ENCODE results near the gene MYL6.
"Not testable (repeated sequence)": the region's sequence is repeated elsewhere in the genome, so short reads cannot be mapped to it uniquely, and the experiment has no call there.

Gene MYL6

GRCh38 chr12:56193025-56193578 is 34.9 kb downstream of the MYL6 start:
- DNase-seq: no peak

- not testable (repeated sequence) for DNase-seq
These were observed 38.8 kb downstream of the MYL6 start for GRCh38 chr12:56196818-56197550.

- no peak for DNase-seq
These were observed 39.9 kb downstream of the MYL6 start for GRCh38 chr12:56197921-56198635.

- no peak for DNase-seq
These were observed 40.7 kb downstream of the MYL6 start for GRCh38 chr12:56198836-56199235.

- DNase-seq: no peak
These were observed 44.2 kb downstream of the MYL6 start for GRCh38 chr12:56202366-56202765.

GRCh38 chr12:56202838-56203237 is 44.7 kb downstream of the MYL6 start:
- no peak for DNase-seq

GRCh38 chr12:56204275-56204674 is 46.1 kb downstream of the MYL6 start:
- DNase-seq: no peak

- DNase-seq: no peak
These were observed 47.3 kb downstream of the MYL6 start for GRCh38 chr12:56205445-56205844.

GRCh38 chr12:56206452-56207166 is 48.5 kb downstream of the MYL6 start:
- DNase-seq: no peak

- no peak for DNase-seq
These were observed 49.8 kb downstream of the MYL6 start for GRCh38 chr12:56208006-56208405.
